Activated CD8-positive, alpha-beta memory T cell treated with anti-CD3 and anti-CD28 coated beads for 48 hours (primary cell): ENCODE results near the gene LGR5.

Experiments used
- DNase-seq, 3 experiments: peaks; one replicate each; pipeline ENCODE4 v3.0.0-alpha.2; 2020; ENCODE audit warnings: low read depth in 2 of 3, low spot score in 2 of 3

LGR5 gene

GRCh38 chr12:71439613-71440344 lies at the start of gene LGR5:
Gene LGR5, plus strand, starts transcription at chr12:71439798. Its CDS starts 283 bp downstream, at chr12:71440081.
- no peak for DNase-seq

GRCh38 chr12:71392521-71393145 lies 47.0 kb upstream of the LGR5 start:
- DNase-seq = no peak

- DNase-seq = no peak
Measured at GRCh38 chr12:71393625-71394024, 46.0 kb upstream of the LGR5 start.

- DNase-seq = no peak
Measured at GRCh38 chr12:71397433-71397954, 42.1 kb upstream of the LGR5 start.

GRCh38 chr12:71399197-71399596 lies 40.4 kb upstream of the LGR5 start:
- no peak for DNase-seq

GRCh38 chr12:71400481-71400880 lies 39.1 kb upstream of the LGR5 start:
- DNase-seq = no peak

- no peak for DNase-seq
Measured at GRCh38 chr12:71405884-71406283, 33.7 kb upstream of the LGR5 start.

GRCh38 chr12:71407732-71408131 lies 31.9 kb upstream of the LGR5 start:
- no peak for DNase-seq

GRCh38 chr12:71410844-71411243 lies 28.8 kb upstream of the LGR5 start:
- no peak for DNase-seq

GRCh38 chr12:71411635-71412034 lies 28.0 kb upstream of the LGR5 start:
- DNase-seq = no peak

GRCh38 chr12:71415336-71416231 lies 24.0 kb upstream of the LGR5 start:
- DNase-seq = no peak

- no peak for DNase-seq
Measured at GRCh38 chr12:71417181-71417580, 22.4 kb upstream of the LGR5 start.

- no peak for DNase-seq
Measured at GRCh38 chr12:71420775-71421406, 18.7 kb upstream of the LGR5 start.

GRCh38 chr12:71425568-71426299 lies 13.9 kb upstream of the LGR5 start:
- no peak for DNase-seq

GRCh38 chr12:71426300-71427047 lies 13.1 kb upstream of the LGR5 start:
- no peak for DNase-seq

GRCh38 chr12:71430756-71431155 lies 8.8 kb upstream of the LGR5 start:
- DNase-seq = no peak

- DNase-seq = no peak
Measured at GRCh38 chr12:71431991-71432390, 7.6 kb upstream of the LGR5 start.

GRCh38 chr12:71432936-71433335 lies 6.7 kb upstream of the LGR5 start:
- no peak for DNase-seq

- DNase-seq = no peak
Measured at GRCh38 chr12:71436696-71437095, 2.9 kb upstream of the LGR5 start.
